ENCODE measurements around the gene DLG4.
A peak's percentile ranks its signal among the peaks of the same experiment; 100 is the strongest.

The DLG4 gene

DNA sequence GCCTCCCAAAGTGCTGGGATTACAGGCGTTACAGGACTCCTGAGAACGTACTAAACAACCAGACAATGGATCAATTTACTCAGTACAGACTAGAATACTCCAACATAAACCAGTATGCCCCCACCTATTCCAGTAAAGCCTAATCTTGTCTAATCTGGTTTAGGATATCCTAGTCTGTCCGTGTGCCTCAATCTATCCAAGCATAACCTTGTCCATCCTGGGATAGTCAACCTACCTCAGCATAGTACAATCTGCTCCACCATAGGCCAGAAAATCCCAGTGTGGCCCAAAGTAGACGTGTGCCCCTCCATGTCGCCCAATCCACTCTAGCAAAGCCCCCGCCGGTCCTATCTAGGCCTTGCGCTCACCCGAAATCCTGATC is 14.1 kb upstream of the DLG4 start:
- no peak for DNase-seq (ENCODE audit: low read depth in 2 of 2, low spot score in 1 of 2)

DNA sequence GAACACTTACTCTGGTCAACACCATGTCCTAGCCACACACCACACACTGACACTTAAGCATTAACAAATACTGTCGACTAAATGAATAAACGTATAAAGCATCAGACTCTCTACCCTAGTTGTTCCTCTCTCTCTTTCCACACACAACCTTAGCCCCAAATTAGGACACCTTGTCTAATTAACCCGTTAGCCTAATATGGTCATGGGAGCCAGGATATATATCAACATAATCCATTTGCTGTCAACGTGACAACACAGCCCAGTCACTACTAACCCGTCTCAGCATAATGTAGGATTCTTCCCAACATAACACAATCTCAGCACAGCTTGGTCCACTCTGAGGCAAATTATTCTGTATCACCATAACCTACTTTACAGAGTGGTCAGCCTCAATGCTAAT is 12.5 kb upstream of the DLG4 start:
- no peak for DNase-seq (ENCODE audit: low read depth in 2 of 2, low spot score in 1 of 2)

DNA sequence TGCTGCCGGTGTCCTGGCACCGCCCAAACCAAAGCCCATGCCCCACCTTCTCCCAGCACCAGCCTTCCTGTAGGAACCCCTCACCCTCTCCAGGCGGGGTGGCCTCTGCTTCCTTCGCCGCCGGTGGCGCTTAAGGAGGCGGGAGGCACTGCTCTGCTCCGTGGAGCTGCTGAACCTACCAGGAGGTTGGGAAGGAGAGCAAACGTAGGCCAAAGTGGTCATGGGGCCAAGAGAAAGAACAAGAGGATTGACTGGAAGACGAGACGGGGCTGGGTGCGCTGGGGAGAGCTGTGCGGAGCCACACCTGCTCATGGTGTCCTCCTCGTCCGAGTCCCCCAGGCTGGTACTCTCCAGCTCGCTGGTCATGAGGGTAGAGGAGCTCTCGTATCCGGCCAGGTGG is 9.9 kb upstream of the DLG4 start:
- no peak for DNase-seq (ENCODE audit: low read depth in 2 of 2, low spot score in 1 of 2)

DNA sequence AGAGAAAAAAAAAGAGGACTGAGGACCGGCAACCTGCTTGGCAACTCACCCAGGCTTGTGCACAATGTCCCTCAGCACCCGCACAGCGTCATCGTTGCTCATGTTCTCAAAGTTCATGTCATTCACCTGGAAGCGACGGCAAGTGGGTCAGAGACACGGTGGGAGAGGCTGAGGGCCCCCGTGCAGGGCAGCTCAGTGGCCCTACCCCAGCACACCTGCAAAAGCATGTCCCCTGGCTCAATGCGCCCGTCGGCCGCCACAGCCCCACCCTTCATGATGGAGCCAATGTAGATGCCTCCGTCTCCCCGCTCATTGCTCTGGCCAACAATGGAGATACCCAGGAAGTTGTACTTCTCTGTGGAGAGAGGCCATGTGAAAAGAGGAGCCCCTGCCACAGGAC is 9.3 kb upstream of the DLG4 start:
- no peak for DNase-seq (ENCODE audit: low read depth in 2 of 2, low spot score in 1 of 2)

DNA sequence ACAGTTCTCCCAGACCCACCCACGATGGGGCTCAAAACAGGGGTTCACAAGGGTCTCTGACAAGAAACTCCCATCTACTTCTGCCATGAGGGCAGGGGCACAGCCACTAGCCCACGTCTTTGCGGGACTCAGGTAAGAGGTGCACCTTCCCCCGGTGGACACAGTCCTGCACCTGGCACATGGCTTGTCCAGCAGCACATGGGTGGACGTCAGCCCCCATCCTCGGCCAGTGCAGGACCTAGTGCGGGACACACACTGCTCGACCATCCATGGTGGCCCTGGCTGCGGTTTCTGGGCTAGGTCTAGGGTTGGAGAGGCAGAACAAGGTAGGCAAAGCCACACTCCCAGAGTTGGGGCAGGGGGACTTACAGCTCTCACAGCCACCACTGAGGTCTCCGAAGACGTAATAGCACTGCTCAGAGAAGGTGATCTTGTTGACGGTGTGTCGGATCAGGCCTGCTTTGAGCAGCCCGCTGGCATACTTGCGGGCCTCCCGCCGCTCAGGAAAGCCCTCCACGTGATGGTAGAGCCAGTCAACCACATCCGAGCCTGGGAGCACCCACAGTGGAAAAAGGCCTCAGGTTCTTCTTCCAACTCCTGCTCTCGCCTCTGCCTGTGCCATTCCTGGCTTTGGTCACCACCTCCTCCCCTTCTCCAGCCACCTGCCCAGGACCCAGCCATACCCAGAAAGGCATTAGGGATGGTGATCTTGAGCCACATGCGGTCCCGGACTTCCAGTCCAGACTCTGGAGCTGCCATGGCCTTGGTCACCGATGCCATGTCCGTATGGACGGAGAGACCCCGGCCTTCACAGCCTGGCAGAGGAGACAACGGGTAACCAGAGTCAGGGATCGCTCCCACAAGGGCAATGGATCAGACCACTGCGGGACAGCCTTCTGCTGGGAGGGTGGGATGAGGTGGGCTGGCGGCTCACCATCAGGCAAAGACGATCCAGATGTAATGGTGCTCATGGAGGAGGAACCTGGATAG is 7.4 kb upstream of the DLG4 start:
- DNase-seq (ENCODE audit: low read depth in 2 of 2, low spot score in 1 of 2), result no peak

DNA sequence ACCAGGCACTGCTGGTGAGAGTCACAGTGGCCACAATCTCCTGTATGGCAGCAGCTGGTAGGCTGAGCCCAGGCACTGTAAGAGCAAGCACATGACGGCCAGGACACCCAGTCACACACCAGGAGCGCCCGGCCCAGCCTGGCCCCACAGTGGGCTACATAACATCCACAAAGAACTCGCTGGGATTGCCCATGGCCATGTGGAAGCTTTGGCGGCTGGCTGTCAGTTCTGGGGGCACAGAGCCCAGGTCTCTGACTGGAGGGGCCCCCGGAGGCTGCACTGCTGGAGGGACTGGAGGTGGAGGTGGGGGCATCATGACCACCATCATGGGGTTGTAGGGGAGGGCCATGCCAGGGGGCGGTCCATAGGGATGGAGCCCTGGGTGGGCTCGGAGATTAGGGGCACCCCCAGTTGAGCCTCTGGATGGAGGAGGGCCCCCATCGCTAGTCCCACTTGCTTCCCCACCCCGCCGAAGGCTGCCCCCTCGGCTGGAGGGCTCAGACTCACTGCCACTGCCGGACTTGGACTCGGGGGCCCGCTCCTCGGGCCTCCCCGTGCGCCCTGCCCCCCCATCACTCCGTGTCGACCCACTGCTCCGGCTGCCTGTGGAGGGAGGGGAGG is 6.2 kb upstream of the DLG4 start:
- DNase-seq (ENCODE audit: low read depth in 2 of 2, low spot score in 1 of 2), result no peak

DNA sequence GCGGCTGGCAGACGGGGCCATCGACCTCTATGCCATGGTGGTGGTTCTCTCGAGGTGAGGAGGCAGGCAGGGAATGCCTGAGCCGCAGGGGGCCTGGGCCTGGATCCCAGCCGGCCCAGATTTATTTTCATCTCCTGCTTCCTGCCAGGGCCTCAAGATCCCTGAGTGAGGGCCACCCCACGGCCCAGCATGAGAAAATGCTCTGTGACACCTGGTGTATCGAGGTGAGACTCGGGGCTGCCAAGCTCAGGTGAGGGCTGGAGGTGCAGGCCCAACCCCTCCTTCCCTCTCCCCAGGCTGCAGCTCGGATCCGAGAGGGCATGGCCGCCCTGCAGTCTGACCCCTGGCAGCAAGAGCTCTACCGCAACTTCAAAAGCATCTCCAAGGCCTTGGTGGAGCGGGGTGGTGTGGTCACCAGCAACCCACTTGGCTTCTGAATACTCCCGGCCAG is 5.0 kb upstream of the DLG4 start:
- no peak for DNase-seq (ENCODE audit: low read depth in 2 of 2, low spot score in 1 of 2)

DNA sequence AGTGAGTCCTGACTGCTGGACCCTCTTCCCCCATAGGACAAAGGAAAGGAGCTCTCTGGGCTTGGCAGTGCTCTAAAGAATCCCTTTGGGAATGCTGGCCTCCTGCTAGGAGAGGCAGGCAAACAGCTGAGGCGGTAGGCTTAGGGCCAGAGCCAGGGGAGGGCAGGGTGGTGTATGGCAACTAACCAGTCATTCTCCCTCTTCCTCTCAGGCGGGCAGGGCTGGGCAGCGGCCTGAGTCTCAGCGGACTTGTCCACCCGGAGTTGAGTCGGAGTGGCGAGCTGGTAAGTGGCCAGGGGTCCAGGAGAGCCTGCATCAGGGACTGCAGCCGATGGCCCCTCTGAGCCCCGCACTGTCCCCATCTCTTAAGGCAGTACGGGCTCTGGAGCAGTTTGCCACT is 4.5 kb upstream of the DLG4 start:
- no peak for DNase-seq (ENCODE audit: low read depth in 2 of 2, low spot score in 1 of 2)

DNA sequence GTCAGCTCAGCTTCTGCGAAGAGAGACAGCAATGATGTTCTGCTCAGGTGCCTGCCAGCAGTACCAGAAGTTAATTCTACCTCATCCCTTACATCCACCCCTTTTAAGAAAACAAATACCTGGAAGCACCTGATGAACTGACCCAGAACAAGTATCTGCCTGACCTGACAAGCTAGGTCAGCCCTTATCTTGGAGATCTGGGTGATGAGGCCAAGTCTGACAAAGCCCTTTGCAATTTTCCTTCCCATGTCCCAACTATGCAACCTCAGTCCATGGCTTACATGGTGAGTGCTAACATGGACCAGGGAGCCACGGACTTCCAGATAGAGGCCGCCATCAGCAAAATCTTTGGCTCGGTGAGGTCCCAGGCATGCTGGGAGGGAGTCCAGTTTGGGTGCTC is 3.7 kb upstream of the DLG4 start:
- DNase-seq (ENCODE audit: low read depth in 2 of 2, low spot score in 1 of 2), result no peak

DNA sequence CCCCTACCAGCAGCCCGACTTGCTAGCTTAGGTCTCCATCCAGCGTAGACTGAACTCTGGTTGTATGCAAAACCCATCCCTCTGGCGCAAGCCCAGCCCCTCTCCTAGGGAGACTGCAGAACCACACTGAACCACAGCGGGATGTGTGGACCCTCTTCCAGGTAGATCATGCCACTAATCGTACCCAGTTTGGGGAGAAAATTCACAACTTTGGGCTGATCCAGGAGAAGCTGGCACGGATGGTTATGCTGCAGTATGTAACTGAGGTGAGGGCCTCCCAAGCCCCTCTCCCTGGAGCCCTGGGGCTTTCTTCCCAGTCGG is 3.3 kb upstream of the DLG4 start:
- no peak for DNase-seq (ENCODE audit: low read depth in 2 of 2, low spot score in 1 of 2)

DNA sequence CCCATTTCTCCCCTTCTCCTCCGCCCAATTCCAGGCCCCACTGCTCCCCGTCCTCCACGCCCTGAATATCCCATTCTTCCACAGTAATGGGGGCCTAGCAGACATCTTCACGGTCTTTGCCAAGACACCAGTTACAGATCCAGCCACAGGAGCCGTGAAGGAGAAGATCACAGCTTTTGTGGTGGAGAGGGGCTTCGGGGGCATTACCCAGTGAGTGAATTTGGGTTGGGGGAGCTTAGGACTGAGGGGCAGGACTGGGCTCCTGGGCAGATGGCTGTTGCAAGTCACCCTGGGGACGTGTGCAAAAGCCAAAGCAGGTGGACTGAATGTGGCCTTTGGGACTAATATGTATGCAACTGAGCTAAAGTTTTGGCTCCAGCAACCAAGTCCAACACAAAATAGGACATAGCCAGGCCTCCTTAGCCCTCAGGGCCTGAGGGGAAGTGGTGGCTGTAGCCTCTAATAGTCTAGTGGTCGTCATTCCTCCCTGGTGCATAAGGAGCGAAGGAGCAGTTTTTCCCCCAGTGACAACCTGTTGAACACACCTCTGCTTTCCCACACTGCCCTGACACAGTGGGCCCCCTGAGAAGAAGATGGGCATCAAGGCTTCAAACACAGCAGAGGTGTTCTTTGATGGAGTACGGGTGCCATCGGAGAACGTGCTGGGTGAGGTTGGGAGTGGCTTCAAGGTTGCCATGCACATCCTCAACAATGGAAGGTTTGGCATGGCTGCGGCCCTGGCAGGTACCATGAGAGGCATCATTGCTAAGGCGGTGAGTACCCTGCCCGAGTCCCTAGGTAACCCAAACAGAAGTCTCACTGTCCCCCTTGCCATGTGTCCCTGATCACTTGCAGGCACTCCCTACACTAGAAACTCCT is 2.7 kb upstream of the DLG4 start:
- no peak for DNase-seq (ENCODE audit: low read depth in 2 of 2, low spot score in 1 of 2)

DNA sequence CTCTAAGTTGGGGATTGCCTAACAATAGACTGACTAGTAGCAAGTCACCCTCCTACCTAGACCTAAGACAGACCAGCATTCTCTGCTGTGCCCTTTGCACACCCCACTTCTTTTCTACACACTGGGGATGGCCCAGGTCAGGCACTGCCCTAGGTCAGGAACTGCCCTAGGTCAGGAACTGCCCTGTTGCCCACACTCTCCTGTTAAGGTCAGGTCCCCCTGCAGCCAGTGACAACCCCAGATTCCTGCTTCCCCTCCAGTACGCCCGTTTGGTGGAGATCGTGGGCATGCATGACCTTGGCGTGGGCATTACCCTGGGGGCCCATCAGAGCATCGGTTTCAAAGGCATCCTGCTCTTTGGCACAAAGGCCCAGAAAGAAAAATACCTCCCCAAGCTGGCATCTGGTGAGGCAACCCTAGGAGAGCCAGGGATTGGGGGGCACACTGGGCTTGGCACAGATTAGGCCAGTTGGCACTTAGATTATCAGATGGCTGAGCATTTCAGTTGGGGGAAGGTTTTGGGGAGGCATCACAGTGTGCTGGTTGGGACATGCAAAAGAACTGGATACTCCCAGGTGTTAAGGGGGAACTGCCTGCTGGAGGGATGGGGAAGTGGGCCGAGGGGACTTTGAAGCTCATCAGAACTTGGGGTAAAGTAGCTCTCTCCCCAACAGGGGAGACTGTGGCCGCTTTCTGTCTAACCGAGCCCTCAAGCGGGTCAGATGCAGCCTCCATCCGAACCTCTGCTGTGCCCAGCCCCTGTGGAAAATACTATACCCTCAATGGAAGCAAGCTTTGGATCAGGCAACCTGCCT is 1.8 kb upstream of the DLG4 start:
- no peak for DNase-seq (ENCODE audit: low read depth in 2 of 2, low spot score in 1 of 2)

DNA sequence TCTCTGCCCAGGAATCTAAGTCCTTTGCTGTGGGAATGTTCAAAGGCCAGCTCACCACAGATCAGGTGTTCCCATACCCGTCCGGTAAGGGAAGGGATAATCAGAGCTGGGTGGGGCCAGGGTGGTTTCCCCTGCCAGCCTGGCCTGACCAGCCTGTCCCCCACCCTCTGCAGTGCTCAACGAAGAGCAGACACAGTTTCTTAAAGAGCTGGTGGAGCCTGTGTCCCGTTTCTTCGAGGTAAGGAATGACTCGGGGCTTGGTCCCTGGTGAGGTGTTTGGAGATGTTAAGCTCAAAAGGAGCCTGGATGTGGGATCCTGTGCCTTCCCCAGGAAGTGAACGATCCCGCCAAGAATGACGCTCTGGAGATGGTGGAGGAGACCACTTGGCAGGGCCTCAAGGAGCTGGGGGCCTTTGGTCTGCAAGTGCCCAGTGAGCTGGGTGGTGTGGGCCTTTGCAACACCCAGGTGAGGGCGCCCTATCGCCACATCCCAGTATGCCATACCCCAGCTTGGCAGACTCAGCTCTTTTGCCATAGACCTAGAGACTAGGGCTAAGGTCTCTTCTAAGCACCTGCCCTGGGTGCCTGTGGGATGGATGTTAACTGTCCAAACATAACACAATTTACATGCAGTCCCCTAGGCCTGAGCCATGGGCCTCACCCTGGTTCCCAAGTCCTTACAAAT is 1.1 kb upstream of the DLG4 start:
- DNase-seq (ENCODE audit: low read depth in 2 of 2, low spot score in 1 of 2), result peak in 1 of 2 donors; percentile 26

DNA sequence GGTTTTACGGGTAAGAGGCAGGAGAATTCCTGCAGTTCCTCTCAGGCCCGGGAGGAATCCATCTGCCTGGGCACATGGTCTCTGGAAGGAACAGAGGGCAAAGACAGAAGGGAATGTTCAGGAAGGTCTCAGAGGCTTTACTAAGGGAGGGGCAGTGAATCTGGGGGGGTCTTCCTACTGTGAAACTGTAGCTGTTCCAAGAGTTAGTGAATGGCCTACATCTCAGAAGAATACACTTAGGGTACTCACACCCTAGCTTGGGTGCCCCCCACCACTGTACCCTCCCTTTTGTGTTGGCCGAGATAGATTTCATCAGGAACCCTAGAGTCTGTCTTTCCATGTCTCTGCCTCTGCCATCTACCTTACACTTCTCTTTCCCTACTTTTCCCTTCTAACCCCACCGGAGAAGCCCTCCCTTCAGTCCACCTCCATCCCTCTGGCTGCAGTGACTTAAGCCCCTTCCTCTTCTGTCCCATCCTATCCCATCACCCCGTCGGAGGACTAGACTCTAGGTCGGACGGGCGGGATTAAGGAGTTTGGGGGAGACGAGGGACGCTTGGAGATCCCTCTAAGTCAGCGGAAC is 316 bp downstream of the DLG4 start:
- no peak for DNase-seq (ENCODE audit: low read depth in 2 of 2, low spot score in 1 of 2)

DNA sequence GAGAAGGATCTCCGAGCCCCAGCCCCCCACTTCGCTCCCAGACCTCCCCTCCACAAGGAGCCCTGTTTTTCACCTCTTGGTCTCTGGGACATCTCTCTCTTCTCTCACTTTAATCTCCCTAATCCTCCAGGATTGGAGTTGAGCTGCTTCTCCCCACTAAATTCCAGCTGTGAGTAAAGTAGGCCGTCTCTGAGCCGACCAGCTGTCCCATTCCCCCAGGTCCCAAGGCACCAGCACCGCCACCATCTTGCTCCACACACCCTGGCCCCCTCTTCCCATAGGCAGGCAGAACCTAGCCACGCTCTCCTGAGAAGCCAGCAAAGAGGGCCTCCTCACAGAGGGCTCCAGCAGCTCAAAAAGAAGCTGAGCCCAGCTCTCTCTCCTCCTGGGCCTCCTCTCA is 878 bp downstream of the DLG4 start:
- DNase-seq (ENCODE audit: low read depth in 2 of 2, low spot score in 1 of 2), result no peak

DNA sequence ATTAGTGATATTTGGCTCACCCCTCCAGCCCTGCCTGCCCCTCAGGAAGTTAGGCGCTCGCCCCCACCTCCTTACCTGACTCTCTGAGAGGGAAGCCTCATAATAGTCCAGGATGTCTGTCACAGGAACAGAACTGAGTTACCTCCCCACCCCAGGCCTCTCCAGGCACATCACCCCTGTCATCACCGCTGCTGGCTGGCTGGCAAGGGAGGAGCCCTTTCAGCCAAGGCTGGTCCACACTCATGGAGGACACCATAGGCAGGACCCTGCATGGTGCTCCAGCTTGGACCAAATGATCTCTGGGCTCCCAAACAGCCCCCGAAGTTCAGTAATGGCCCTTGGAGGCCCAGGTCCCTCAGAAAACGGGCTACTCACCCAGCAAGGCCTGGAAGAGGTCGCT is 1.5 kb downstream of the DLG4 start:
- DNase-seq (ENCODE audit: low read depth in 2 of 2, low spot score in 1 of 2), result no peak

DNA sequence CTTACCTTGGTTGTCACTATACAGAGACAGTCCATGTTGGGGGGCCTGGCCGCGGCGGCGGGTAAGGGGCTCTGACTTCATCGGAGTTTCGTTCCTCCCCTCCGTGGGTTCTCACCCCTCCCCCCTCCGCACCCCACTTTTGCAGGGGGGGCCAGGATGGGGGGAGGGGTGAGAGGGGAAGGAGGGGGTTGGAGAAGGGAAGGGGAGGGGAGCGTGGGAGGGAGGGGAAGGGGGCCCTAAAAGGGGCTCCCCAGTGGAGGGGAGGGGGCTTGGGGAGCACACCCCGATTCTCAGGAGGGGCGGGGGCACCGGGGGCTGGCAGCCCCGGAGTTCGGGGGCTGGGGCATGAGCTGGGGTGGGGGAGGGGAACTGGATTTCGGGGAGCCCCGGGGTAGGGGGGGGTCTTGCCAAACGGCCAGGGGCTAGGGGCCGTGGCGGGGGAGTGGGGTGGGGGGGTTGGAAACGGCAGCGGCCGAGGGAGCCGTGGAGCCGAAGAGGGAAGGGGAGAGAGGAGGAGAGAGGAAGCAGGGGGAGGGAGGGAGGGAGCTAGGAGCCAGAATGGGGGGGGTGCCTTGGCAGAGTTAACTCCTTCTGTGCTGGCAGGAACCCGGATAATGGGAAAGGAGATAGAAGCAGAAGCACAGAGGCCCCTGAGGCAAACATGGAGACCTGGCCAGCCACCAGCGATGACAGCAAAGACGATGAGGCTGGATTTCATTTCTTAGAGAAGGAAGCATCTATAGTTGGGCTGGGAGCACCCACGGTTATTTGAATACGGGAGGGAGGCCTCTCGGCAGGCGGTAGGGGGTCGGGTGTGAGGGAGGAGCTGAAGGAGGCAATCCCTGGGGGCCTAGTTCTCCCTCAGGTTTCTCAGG is 2.3 kb downstream of the DLG4 start:
- no peak for DNase-seq (ENCODE audit: low read depth in 2 of 2, low spot score in 1 of 2)

DNA sequence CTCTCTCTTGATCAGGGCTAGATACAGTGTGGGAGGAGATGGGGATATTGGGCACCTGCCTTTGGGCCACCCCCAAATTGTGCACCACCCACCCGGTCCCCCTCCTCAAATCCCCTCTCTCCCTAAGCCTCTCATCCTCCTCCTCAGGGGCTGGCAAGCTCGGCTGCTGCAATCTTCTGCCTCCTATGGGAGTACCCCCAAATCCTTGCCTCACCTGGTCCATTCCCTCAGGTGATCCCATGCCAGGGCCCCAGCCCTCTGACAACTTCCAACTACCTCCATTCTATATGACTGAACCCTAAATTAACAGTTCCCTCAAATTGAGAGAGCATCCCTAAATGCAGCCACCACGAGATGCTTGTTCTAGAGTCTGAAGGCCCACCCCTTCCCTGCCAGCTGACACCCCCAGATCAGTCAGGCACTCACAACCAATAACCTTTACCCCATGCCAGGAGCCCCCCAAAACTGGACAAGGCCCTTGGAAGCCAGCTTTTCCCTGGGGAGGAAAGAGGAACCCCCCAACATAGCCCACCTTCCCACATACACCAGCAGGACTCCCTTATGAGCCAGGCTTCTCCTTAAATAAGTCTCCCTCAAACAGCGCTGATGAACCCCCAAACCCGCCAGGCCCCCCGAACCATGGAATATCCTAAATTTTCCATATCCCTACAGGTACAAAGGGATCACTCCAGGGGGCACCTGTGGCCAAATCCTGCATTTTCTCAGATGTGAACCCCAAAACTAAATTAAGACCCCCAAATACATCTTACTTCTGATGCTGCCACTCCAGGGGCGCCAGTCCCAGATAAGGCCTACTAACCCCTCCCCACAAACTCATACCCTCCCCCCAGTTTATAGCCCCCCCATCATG is 3.2 kb downstream of the DLG4 start:
- no peak for DNase-seq (ENCODE audit: low read depth in 2 of 2, low spot score in 1 of 2)
